Measurements from ENCODE around the gene TFF2.

Gene TFF2

DNA sequence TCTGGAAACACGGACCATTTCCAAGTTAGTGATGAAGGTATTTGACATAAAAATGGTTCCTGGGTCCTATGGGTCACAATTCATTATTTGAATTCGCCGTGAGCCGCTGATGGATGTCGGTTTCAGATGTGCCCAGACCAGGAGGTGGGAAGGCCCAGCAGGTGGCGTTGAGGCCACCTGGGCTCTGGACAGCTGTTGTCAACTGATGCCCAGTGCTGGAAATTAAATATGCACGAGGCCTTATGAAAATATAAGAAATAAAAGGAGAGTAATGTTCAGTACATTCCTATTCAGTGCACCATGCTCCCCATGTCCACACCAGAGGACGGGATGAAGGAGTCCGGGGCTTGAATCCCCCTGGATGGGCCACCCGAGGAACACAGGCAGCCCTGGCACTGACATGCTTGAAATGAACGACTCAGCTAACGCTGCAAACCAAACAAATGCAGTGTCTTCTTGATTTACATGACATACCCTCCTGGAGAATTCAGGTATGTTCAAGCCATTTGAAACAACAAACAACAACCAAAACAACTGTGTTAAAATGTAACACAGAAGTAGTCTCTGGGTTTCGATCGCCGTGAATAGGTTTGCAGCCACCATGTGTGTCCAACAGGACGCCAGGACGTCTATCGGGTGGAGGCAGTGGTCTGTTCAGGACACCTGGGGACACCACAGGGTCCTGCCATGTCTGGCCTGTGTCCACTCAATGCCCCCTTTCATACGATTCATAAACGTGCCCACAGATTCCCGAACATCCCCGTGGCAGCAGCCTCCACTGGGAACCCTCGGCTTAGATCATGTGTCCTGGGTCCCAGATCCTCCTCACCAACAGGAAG lies 41.7 kb downstream of the TFF2 start:
- no peaks in the 10 kb centered on the region for H4K20me1 ChIP-seq (ENCODE audit: insufficient read depth, low read length)
- no peak overlapping the region for H3K4me2 ChIP-seq (ENCODE audit: low read length)
- H3K4me1 ChIP-seq (ENCODE audit: insufficient read depth, low read length, severe bottlenecking), result no peaks in the 10 kb centered on the region
- TF ChIP-seq EZH2 (IDR thresholded peaks at IDR 0.05; ENCODE audit: borderline replicate concordance, low read length) (no peak), CTCF (IDR thresholded peaks at IDR 0.05; ENCODE audit: low read length) (no peak; the same call in 1 of the 2 replicates)
- H3K27me3 ChIP-seq (ENCODE audit: insufficient read depth, low read length), result peaks cover 6% of the 10 kb centered on the region; the same call in 1 of the 2 replicates
- no peak overlapping the region for H2AFZ ChIP-seq (ENCODE audit: low read length)
- H3K9me3 ChIP-seq (ENCODE audit: low read length), result no peaks in the 10 kb centered on the region
- no peak overlapping the region for H3K9ac ChIP-seq (ENCODE audit: low read length)
- no peak overlapping the region for H3K4me3 ChIP-seq (ENCODE audit: low read depth, low read length, poor library complexity, severe bottlenecking)
- no peaks in the 10 kb centered on the region for H3K79me2 ChIP-seq (ENCODE audit: insufficient read depth, low read length)
- H3K36me3 ChIP-seq (ENCODE audit: insufficient read depth, low read length), result no peaks in the 10 kb centered on the region
- no peak overlapping the region for H3K27ac ChIP-seq (ENCODE audit: low read depth, low read length, poor library complexity, severe bottlenecking)
- H3K9me2 ChIP-seq (ENCODE audit: low read depth, low read length), result no peaks in the 10 kb centered on the region
- no peaks in the 10 kb centered on the region for H3F3A ChIP-seq (ENCODE audit: insufficient read depth, low read length)

GRCh38 chr21:42308161-42308913 lies 42.5 kb downstream of the TFF2 start:
- Histone ChIP-seq H3K36me3 (ENCODE audit: insufficient read depth, low read length) (no peaks in the 10 kb centered on the region), H2AFZ (ENCODE audit: low read length) (no peak overlapping the region), H3K27me3 (ENCODE audit: insufficient read depth, low read length) (peaks cover 6% of the 10 kb centered on the region; the same call in 1 of the 2 replicates), H3K4me3 (ENCODE audit: low read depth, low read length, poor library complexity, severe bottlenecking) (no peak overlapping the region), H3K4me2 (ENCODE audit: low read length) (no peak overlapping the region), H4K20me1 (ENCODE audit: insufficient read depth, low read length) (no peaks in the 10 kb centered on the region), H3F3A (ENCODE audit: insufficient read depth, low read length) (no peaks in the 10 kb centered on the region), H3K9me2 (ENCODE audit: low read depth, low read length) (no peaks in the 10 kb centered on the region), H3K4me1 (ENCODE audit: insufficient read depth, low read length, severe bottlenecking) (no peaks in the 10 kb centered on the region), H3K27ac (ENCODE audit: low read depth, low read length, poor library complexity, severe bottlenecking) (no peak overlapping the region), H3K79me2 (ENCODE audit: insufficient read depth, low read length) (no peaks in the 10 kb centered on the region), H3K9ac (ENCODE audit: low read length) (no peak overlapping the region), H3K9me3 (ENCODE audit: low read length) (no peaks in the 10 kb centered on the region)
- TF ChIP-seq EZH2 (IDR thresholded peaks at IDR 0.05; ENCODE audit: borderline replicate concordance, low read length) (no peak), CTCF (IDR thresholded peaks at IDR 0.05; ENCODE audit: low read length) (no peak)

DNA sequence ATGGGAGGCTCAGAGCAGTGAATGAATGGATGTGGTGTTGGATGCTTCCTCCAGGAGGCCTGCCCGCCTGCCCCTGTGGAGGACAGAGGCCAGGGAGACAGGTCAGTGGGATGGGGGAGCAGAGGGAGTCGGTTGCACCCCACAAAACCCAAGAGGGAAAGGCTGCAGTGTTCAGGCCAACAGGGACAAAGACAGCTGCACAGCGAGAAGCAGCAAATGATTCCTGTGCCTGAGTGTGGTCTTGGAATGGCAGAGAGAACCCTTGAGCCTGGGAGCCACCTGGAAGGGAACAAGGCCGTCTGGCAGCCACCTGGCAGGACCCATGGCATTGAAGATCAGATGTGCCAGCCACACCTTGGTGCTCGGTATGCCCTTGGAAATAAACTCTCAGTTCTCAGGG lies 43.7 kb downstream of the TFF2 start:
- H3K4me1 ChIP-seq (ENCODE audit: insufficient read depth, low read length, severe bottlenecking), result no peaks in the 10 kb centered on the region
- no peaks in the 10 kb centered on the region for H4K20me1 ChIP-seq (ENCODE audit: insufficient read depth, low read length)
- H3K4me2 ChIP-seq (ENCODE audit: low read length), result no peak overlapping the region
- no peak overlapping the region for H3K9ac ChIP-seq (ENCODE audit: low read length)
- no peaks in the 10 kb centered on the region for H3K79me2 ChIP-seq (ENCODE audit: insufficient read depth, low read length)
- H3F3A ChIP-seq (ENCODE audit: insufficient read depth, low read length), result no peaks in the 10 kb centered on the region
- H3K27ac ChIP-seq (ENCODE audit: low read depth, low read length, poor library complexity, severe bottlenecking), result no peak overlapping the region
- H3K36me3 ChIP-seq (ENCODE audit: insufficient read depth, low read length), result no peaks in the 10 kb centered on the region
- no peak overlapping the region for H3K4me3 ChIP-seq (ENCODE audit: low read depth, low read length, poor library complexity, severe bottlenecking)
- H3K9me3 ChIP-seq (ENCODE audit: low read length), result no peaks in the 10 kb centered on the region
- peaks cover 11% of the 10 kb centered on the region; the same call in 1 of the 2 replicates for H3K27me3 ChIP-seq (ENCODE audit: insufficient read depth, low read length)
- no peak overlapping the region for H2AFZ ChIP-seq (ENCODE audit: low read length)
- no peak for TF ChIP-seq CTCF (IDR thresholded peaks at IDR 0.05; ENCODE audit: low read length)
- TF ChIP-seq EZH2 (IDR thresholded peaks at IDR 0.05; ENCODE audit: borderline replicate concordance, low read length), result no peak
- H3K9me2 ChIP-seq (ENCODE audit: low read depth, low read length), result no peaks in the 10 kb centered on the region

Data from OCI-LY1 (cell line).